Smooth muscle cell of the coronary artery (primary cell): ENCODE measurements around the gene DIABLO. TPM values are rescaled to one million over a fixed set of nuclear protein-coding genes. Genes with fewer than 3 reads are reported as not detected.

ENCODE experiments used
- total RNA-seq: library from RNA; depleted of rRNA; stranded (reverse); fragments of >200 nt; gene quantifications from 2 replicates; pipeline ENCODE4 v1.2.3, GENCODE V29; 2014; ENCODE audit warnings: low replicate concordance

The DIABLO gene
- total RNA-seq: 46.7 and 77.0 TPM in 2 replicates

DNA sequence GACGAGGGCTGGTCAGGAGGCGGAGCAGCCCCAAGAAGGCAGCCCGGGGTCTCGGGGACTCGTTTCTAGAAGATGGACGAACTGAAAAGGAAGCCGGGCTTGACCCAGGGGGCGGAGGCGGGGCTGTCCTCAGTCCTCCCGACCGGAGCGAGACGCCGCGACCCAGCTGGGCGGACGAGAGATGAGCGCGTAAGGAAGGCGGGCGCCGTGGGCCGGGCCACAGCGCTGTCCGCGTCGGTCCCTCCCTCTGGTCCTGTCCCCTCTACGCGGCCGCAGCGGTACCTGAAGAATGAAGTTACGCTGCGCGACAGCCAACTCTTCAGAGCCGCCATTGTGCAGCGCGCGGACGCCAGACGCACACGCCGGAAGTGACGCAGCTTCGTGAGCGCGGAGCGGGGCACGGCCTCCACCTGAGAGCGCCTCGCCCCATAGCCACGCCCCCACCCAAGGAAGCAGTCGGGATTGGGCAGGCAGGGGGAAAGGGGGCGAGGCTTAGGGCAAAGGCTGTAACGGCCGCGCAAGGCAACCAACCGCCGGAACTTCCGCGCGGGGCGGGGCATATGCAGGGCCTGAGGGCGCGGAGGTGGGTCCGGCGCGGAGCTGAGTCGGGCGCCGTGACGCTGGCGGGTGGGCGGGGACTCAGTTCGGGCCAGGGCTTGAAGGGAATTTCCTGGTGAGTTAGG is at the start of gene DIABLO:
TSS of gene DIABLO (minus strand) at position 370 of the 683 bp plus-strand sequence. CDS start at position 332, 38 bp downstream.

GRCh38 chr12:122266230-122266901 is 40.5 kb upstream of the DIABLO start, which contains the start of gene VPS33A:
VPS33A (minus strand) TSS chr12:122266494; CDS start chr12:122266408, 86 bp downstream.

DNA sequence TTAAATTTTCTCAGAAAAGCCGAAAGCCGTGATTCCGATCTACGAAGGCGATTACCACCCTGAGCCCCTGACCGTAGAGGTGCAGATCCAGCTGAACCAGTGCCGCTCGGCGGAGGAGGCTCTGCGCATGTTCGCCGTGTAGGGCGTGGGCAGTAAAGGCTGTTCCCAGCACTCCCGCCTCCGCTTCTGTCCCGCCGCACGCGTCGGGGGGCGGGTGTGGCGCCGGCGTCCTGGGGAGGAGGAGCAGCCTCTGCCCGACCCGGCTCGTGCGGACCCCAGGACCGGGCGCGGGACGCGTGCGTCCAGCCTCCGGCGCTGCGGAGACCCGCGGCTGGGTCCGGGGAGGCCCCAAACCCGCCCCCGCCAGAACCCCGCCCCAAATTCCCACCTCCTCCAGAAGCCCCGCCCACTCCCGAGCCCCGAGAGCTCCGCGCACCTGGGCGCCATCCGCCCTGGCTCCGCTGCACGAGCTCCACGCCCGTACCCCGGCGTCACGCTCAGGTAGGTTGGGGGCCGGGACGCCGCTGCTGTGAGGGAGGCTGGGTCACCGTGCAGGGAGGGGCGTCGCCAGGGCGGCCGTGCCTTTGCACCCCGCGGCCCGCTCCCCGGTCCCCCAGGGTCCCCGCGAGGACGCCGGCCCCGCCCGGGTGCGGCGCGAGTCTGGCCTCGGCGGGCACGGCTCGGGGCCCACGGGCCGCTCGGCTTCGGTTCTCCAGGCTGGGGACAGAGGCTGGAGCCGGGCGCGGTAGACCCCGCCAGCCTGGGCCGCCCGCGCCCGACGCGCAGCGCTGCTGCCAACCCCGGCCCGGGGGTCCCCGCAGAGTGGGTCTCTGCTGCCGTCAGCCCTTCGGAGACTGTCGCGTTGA is 22.3 kb downstream of the DIABLO start, which contains the start of gene B3GNT4:
TSS of gene B3GNT4 (plus strand) at position 409 of the 866 bp plus-strand sequence. CDS start 910 bp downstream, outside the sequence.

DNA sequence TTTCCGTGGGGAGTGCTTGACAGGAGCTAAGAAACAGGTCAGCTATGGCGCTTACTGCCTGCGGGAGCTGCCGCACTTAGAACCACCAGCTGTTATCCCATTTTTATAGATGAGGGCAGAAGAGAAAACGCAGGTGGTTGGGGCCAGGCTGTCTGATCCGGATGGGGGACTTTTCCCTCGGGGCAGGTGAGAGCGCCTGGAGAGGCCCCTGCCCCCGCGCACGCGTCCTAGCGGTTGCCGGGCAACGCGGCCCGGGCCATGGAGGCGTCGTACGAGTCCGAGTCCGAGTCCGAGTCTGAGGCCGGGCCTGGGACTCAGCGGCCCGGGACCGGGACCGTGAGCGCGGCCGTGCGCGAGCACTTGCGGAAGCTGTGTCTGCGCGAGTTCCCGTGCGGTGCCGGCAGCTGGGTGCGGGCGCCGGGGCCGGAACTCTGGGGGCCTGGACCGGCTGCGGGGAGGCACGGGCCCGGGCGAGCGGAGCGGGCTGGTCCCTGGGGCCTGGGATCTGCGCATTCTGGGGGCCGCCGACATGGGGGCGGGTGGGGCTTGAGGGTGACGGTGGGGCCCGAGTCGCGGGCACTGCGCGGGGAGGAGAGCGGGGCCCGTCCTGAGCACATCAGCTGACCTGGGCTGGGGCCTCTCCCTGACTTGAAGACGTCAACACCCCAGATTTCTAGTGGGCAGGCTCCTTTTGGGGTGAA is 42.8 kb downstream of the DIABLO start, which contains the start of gene LRRC43:
TSS of gene LRRC43 (plus strand) at position 237 of the 701 bp plus-strand sequence. CDS start at position 259, 22 bp downstream.

GRCh38 chr12:122174155-122174845 is 51.6 kb downstream of the DIABLO start, which contains the start of gene IL31:
IL31 (minus strand) TSS chr12:122174221; CDS start chr12:122174172, 49 bp downstream.

Other genes starting within 250 kb of the DIABLO start
- 4.8 and 5.0 TPM in 2 replicates for gene BCL7A, start 204.2 kb downstream of the DIABLO start, total RNA-seq
- gene MLXIP, start 147.3 kb downstream of the DIABLO start, total RNA-seq: 7.3 and 14.7 TPM in 2 replicates
- gene IL31, start 51.8 kb downstream of the DIABLO start, total RNA-seq: not detected in 2 replicates
- gene LRRC43, start 42.9 kb downstream of the DIABLO start, total RNA-seq: 0.60 and 1.2 TPM in 2 replicates
- gene B3GNT4, start 22.3 kb downstream of the DIABLO start, total RNA-seq: 0.08 TPM in 1 of 2 replicates, not detected in the other
- gene VPS33A, start 40.4 kb upstream of the DIABLO start, total RNA-seq: 10.9 and 14.3 TPM in 2 replicates
- 42.6 and 44.8 TPM in 2 replicates for gene CLIP1, start 196.6 kb upstream of the DIABLO start, total RNA-seq